ENCODE results near the gene FPR3.

FPR3 gene

DNA sequence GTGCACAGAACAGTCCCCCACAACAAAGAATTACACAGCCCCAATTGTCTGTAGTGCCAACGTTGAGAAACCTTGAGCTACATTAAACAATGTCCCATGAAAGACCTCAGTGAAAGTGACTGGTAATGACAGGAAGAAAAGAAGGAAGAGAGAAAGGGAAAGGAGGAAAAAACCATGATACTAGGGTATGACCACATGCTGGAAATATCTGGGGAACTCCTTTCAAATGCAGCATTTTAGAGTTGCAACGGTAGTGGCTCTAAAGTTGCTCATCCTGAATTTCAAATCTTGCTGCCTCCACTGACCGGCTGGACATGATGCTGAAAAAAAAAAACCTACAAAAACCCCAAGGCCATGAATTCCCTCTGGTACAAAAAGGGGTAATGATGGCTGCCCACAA is 26.5 kb downstream of the FPR3 start:
- DNase-seq (ENCODE audit: low spot score) = no peak
- H3K27ac ChIP-seq = no peak overlapping the region
- ChIA-PET CTCF (no interaction called here), POLR2A (ENCODE audit: low non-redundant PET) (no interaction called here)
- TF ChIP-seq, protein P1, sequence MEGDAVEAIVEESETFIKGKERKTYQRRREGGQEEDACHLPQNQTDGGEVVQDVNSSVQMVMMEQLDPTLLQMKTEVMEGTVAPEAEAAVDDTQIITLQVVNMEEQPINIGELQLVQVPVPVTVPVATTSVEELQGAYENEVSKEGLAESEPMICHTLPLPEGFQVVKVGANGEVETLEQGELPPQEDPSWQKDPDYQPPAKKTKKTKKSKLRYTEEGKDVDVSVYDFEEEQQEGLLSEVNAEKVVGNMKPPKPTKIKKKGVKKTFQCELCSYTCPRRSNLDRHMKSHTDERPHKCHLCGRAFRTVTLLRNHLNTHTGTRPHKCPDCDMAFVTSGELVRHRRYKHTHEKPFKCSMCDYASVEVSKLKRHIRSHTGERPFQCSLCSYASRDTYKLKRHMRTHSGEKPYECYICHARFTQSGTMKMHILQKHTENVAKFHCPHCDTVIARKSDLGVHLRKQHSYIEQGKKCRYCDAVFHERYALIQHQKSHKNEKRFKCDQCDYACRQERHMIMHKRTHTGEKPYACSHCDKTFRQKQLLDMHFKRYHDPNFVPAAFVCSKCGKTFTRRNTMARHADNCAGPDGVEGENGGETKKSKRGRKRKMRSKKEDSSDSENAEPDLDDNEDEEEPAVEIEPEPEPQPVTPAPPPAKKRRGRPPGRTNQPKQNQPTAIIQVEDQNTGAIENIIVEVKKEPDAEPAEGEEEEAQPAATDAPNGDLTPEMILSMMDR (conservative IDR thresholded peaks at IDR 0.05; ENCODE audit: low read depth) = no peak

GRCh38 chr19:51821921-51822320 is 27.0 kb downstream of the FPR3 start:
- CTCF ChIA-PET = no interaction called here
- DNase-seq (ENCODE audit: low spot score) = no peak
- POLR2A ChIA-PET (ENCODE audit: low non-redundant PET) = interaction anchor here (0.6 kb wide), 1 partner anchor 276 kb away, joined by 3 read pairs; no protein-coding TSS in a partner anchor
- H3K27ac ChIP-seq = no peak overlapping the region
- TF ChIP-seq, protein P1 (conservative IDR thresholded peaks at IDR 0.05; ENCODE audit: low read depth) = no peak

DNA sequence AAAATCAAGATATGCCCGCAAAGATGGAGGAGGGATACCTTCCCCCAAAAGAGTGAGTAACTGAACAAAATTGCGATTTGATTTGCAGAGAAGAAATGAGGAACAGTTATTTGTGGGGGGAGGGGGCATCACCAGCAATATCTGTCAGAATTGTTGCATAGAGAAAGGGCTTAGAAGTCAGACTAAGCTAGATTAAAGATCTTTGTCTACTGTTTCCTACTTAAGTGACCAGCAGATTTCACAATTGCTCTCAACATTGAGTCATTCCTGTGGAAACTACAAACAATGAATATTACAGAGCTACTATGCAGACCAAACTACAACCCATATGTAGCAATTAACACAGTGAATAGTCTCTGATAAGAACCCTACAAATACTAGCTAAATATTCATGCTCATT is 27.4 kb downstream of the FPR3 start:
- DNase-seq (ENCODE audit: low spot score) = no peak
- POLR2A ChIA-PET (ENCODE audit: low non-redundant PET) = interaction anchor here (0.6 kb wide), 1 partner anchor 276 kb away, joined by 3 read pairs; no protein-coding TSS in a partner anchor
- no peak overlapping the region for H3K27ac ChIP-seq
- TF ChIP-seq, protein P1 (conservative IDR thresholded peaks at IDR 0.05; ENCODE audit: low read depth) = no peak
- CTCF ChIA-PET = no interaction called here

DNA sequence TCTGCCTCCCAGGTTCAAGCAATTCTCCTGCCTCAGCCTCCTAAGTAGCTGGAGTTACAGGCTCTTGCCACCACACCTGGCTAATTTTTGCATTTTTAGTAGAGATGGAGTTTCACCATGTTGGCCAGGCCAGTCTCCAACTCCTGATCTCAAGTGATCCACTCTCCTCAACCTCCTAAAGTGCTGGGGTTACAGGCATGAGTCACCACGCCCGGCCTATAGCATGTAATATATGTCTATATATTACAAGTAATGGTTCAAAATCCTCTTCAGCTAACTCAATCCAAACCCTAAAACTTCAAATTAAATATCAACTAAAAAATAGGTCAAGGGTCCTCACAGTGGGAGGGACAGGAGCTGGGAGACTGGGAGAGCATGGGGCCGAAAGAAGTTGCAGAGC is 28.0 kb downstream of the FPR3 start:
- TF ChIP-seq, protein P1 (conservative IDR thresholded peaks at IDR 0.05; ENCODE audit: low read depth) = no peak
- DNase-seq (ENCODE audit: low spot score) = no peak
- ChIA-PET POLR2A (ENCODE audit: low non-redundant PET) (no interaction called here), CTCF (no interaction called here)
- no peak overlapping the region for H3K27ac ChIP-seq

GRCh38 chr19:51824281-51825005 is 29.5 kb downstream of the FPR3 start:
- TF ChIP-seq, protein P1 (conservative IDR thresholded peaks at IDR 0.05; ENCODE audit: low read depth) = no peak
- POLR2A ChIA-PET (ENCODE audit: low non-redundant PET) = no interaction called here
- no peak for DNase-seq (ENCODE audit: low spot score)
- CTCF ChIA-PET = no interaction called here
- H3K27ac ChIP-seq = no peak overlapping the region

DNA sequence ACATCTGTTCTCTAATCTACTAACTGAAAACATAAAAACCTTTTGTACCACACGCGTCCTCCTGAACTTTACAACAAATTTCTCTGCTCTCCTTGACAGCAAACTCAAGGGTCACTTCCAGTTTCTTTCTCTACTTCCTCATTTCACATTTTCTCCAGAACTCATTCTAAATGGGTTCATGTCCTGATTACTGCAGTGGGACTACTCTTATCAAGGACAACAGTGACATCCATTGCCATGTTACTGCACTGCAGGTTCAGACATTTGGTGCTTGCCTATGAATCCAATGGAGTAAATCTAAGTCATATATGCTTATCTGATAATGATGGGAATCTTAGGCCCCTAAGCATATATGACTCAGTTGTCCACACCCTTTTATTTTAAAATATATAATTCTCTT is 35.3 kb downstream of the FPR3 start:
- no peak for DNase-seq (ENCODE audit: low spot score)
- ChIA-PET POLR2A (ENCODE audit: low non-redundant PET) (no interaction called here), CTCF (no interaction called here)
- no peak overlapping the region for H3K27ac ChIP-seq
- TF ChIP-seq, protein P1 (conservative IDR thresholded peaks at IDR 0.05; ENCODE audit: low read depth) = 0 out of 2 replicates have a peak, but pooled peaks have one; percentile 11
